ENCODE measurements around the gene CD40.

Gene CD40

GRCh38 chr20:46122516-46123481 is 4.7 kb downstream of the CD40 start:
- DNase-seq (ENCODE audit: low read depth), result no peak

GRCh38 chr20:46123482-46124245 is 5.5 kb downstream of the CD40 start:
- DNase-seq (ENCODE audit: low read depth), result no peak

- no peak for DNase-seq (ENCODE audit: low read depth)
These were observed 8.4 kb downstream of the CD40 start for GRCh38 chr20:46126440-46127056.

GRCh38 chr20:46127396-46128010 is 9.4 kb downstream of the CD40 start:
- DNase-seq (ENCODE audit: low read depth), result no peak

DNA sequence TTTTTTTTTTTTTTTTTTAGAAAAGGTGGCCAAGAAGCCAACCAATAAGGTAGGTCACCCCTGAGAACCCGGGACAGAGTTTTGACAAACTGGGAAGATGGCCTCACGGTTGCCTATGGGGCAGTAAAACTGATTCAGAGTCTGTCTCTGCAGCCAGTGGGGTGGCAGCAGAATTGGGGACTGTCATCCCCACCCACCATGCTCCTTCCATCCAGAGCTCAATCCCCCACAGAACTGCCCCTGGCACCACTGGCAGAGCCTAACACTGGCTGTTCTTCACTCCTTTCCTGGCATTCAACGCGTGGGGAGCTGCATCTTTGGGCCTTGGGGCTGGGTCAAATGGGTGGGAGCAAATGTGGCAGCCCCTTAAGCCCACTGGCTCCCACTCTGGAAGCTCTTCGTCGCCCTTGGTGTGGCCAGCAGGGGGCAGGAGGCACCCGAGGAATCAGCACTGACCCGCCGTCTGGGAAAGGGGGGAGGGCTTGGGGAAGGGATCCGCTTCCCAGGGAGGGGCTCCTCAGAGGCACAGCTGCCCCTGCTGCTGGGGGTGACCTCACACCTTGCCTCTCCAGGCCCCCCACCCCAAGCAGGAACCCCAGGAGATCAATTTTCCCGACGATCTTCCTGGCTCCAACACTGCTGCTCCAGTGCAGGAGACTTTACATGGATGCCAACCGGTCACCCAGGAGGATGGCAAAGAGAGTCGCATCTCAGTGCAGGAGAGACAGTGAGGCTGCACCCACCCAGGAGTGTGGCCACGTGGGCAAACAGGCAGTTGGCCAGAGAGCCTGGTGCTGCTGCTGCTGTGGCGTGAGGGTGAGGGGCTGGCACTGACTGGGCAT is 10.4 kb downstream of the CD40 start:
- DNase-seq (ENCODE audit: low read depth), result no peak

DNA sequence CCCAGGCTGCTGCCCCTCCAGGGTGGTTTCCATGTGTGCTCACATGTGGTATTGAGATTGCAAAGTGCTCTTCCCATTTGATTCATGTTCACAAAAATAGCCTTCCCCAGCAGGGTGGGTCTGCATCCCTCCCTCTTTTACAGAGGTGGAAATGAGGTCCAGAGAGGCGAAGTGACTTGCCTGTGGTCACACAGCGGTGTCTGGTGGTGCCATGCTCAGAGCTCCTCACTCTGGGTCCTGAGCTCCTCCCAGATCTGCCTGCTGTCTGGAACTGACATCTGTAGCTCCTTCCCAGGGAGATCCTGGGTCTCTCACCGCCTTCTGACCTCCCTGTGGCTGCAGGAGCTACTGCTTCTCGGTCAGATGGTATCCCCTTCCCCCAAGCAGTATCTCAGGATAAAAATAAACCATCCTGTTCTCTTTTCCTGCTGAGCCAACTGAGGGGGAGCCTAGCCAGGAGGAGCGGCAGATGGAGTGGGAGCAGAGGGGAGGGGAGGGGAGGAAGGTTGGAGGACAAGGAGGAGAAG is 11.9 kb downstream of the CD40 start:
- DNase-seq (ENCODE audit: low read depth), result no peak

DNA sequence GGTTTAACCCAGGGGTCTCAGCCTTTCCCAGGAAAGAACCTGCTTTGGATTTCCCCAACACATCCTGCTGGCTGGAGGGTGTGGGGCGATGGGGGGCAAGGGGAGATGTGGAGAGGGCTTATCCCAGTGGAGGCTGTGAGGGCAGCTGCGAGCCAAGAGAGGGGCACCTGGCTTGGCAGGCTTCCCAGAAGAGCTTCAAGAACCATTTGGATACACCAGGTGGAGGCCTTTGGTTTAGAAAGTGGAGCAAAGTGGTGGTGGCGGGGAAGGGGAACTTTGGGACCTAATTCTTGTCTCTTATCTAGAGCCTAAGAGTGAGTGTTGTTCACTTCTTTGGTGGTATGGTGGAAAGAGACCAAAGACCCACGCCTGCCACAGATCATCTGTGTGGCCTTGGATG is 12.4 kb downstream of the CD40 start:
- DNase-seq (ENCODE audit: low read depth), result no peak

DNA sequence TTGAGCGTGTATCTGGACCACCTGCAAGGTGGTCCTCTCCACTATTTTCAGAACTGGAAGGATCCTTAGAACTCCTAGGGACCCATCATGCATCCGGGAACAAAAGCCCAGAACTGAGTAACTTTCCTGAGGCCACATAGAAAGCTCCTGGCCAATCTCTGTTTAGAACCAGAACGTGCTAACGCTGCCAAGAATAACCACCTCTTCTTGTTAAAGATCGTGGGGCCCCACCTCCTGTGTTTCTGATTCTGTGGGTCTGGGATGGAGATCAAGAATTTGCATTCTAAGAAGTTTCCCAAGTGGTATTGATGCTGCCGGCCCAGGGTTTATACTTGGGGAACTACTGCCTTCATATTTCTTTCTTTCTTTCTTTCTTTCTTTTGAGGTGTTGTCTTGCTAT is 13.3 kb downstream of the CD40 start:
- DNase-seq (ENCODE audit: low read depth), result no peak

DNA sequence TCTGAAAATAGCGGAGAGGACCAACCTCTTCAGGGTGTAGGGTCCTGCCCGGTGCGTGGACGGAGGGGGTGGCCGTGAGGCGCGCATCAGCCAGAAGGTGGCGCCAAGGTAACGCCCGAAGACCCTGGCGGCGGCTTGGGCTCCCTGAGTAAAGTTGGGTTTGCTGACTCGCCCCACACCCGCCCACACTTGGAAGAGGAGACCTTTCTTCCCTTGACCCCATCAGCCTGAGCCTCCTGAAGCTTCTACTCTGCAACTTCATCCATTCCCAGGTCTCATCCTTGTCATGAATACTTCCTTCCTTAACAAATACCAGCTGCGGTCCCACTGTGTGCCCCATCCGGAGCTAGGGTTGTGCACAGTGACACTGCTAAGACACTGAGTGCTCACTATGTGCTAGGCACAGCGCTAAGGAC is 14.6 kb downstream of the CD40 start:
- DNase-seq (ENCODE audit: low read depth), result peak; percentile 33

- no peak for DNase-seq (ENCODE audit: low read depth)
These were observed 16.0 kb downstream of the CD40 start for GRCh38 chr20:46133886-46134654.

DNA sequence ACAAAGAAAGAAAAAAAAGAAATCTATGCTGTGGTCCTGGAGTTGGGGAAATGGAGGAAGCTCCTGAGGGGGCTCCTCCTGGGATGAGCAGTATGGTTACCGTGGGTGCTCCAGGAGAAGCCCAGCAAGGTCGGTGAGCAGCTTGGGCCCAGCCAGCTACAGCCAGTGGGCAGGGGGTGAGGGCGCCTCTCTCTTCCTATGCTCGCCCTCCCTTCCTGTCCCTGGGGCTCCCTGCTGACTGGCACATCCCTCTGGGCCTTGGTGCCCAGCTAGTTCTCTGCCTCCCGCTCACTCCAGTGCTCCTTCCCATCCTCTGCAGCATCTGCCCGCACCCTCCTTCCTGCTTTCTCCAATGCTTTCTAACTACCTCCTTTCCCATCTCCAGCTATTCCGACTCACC is 16.6 kb downstream of the CD40 start:
- no peak for DNase-seq (ENCODE audit: low read depth)

- DNase-seq (ENCODE audit: low read depth), result no peak
These were observed 17.9 kb downstream of the CD40 start for GRCh38 chr20:46135856-46136633.

- no peak for DNase-seq (ENCODE audit: low read depth)
These were observed 19.7 kb downstream of the CD40 start for GRCh38 chr20:46137816-46138215.

GRCh38 chr20:46139266-46139889 is 21.3 kb downstream of the CD40 start:
- DNase-seq (ENCODE audit: low read depth), result no peak

DNA sequence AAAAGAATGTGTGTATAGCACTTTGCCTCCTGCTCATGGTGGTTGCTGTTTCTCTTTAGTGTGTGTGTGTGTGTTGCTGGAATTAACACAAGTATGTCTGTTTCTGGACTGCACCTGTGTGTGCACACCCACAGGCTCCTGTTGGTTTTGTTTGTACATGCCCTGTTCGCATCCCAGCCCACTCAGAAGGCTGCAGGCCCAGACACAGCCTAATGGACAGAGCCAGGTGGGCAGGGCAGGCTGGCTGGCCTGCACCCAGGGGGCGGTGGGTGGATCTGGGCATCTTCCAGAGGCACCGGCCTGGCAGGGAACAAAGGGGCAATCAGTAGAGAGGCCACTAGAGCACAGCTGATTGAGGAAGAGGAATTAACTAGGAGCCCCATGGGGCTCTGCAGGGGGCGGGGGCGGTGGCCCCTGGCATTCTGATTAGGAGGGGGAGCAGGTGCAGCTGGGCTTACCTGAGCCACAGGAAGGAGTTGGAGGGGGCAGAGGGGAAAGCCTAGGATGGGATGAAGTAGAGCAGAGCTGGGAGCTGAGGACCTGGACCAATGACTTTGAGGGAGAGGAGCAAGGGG is 21.9 kb downstream of the CD40 start:
- no peak for DNase-seq (ENCODE audit: low read depth)

DNA sequence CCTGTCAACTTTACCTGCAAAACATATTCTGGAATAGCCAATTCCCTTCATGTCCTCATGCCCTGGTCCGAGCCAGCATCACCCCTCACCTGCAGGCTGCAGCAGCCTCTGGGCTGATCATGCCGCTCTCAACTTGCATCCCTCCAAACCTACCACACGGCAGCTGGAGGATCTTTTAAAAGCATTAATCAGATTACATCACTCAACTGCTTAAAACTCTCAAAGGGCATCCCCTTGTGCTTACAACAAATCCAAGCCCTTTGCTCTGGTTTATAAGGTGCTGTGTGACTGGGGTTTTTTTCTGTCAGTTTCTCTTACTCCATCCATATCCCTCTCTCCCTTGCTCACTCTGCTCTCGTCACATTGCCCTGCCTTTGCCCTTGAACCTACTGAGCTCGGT is 24.0 kb downstream of the CD40 start:
- DNase-seq (ENCODE audit: low read depth), result no peak

- no peak for DNase-seq (ENCODE audit: low read depth)
These were observed 26.4 kb downstream of the CD40 start for GRCh38 chr20:46144432-46145025.

DNA sequence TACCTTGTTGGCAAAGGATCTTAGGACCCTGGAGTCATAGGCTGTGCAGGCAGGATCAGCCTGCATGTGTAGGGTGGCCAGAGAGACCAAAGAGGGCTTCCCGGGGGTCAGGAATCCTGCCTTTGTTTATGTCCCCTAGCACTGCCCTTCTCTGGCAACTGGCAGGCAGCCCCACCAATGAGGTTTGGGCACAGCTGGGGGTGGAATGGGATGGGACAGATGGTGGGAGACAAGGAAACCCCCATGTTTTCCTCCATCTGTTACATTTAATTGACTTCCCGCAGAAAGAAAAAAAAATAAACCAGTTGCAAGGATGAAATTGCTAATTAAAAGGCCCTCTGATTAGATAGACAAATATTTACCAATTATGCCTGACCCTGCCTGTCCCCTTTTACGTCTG is 27.6 kb downstream of the CD40 start:
- no peak for DNase-seq (ENCODE audit: low read depth)
